Osteocyte (in vitro differentiated cells): ENCODE measurements around the gene POLK. TPM values are rescaled to one million over a fixed set of nuclear protein-coding genes. Genes with fewer than 3 reads are reported as not detected.
"Not testable (repeated sequence)": the region's sequence is repeated elsewhere in the genome, so short reads cannot be mapped to it uniquely, and the experiment has no call there.

Experiments used
- DNase-seq: peaks from one replicate; pipeline ENCODE4 v3.0.0; 2021; ENCODE audit warnings: mixed read lengths; ENCODE audit not compliant: unreplicated experiment; ENCODE audit errors: extremely low spot score
- H3K27ac Mint-ChIP-seq: one replicate; pipeline ENCODE4 v1.8.0; 2021; ENCODE audit warnings: mild to moderate bottlenecking, mixed read lengths; ENCODE audit not compliant: unreplicated experiment
- H3K27me3 Mint-ChIP-seq: one replicate; pipeline ENCODE4 v1.8.0; 2021; ENCODE audit warnings: mixed read lengths; ENCODE audit not compliant: unreplicated experiment
- H3K36me3 Mint-ChIP-seq: one replicate; pipeline ENCODE4 v1.8.0; 2021; ENCODE audit warnings: mixed read lengths; ENCODE audit not compliant: unreplicated experiment
- H3K4me1 Mint-ChIP-seq: one replicate; pipeline ENCODE4 v1.8.0; 2021; ENCODE audit warnings: mixed read lengths; ENCODE audit not compliant: unreplicated experiment
- H3K4me3 Mint-ChIP-seq: one replicate; pipeline ENCODE4 v1.8.0; 2021; ENCODE audit warnings: mild to moderate bottlenecking, moderate library complexity, mixed read lengths; ENCODE audit not compliant: unreplicated experiment
- H3K9me3 Mint-ChIP-seq: one replicate; pipeline ENCODE4 v1.8.0; 2021; ENCODE audit warnings: mixed read lengths; ENCODE audit not compliant: unreplicated experiment
- CTCF ChIP-seq: fragments of 200-600 bp; sonication (generic); IDR thresholded peaks from 2 replicates; pipeline ENCODE4 v1.5.0; 2021; ENCODE audit warnings: antibody characterized with exemption, mild to moderate bottlenecking, moderate library complexity
- total RNA-seq: library from RNA; stranded (reverse); gene quantifications from 2 replicates; pipeline ENCODE4 v1.2.1, GENCODE V29; 2021

Gene POLK
- total RNA-seq, 1 donor from 2014 or later = 28.9 TPM

DNA sequence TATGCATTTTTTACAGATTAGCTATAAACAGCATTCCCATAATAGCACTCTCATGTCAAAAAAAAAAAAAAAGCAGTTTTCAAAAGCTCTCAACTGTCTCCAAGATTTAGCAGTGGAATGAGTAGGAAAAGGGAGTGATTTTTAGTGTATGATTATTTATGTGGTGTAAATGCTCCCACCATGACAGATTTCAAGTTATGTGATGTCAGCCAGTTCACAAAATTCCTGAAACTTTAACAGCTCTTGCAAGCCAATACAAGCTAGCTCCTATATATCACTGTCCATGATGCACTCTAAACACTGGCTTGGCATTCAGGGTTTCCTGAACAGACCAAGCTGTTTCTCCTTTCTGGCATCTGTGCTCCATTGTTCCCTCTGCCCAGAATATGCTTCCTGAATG lies 91.7 kb downstream of the POLK start:
- H3K4me1 Mint-ChIP-seq = no peaks in the 10 kb centered on the region
- H3K27ac Mint-ChIP-seq = no peak overlapping the region
- DNase-seq = no peak
- no peak for TF ChIP-seq CTCF
- no peaks in the 10 kb centered on the region for H3K9me3 Mint-ChIP-seq
- H3K36me3 Mint-ChIP-seq = peaks cover 20% of the 10 kb centered on the region
- no peaks in the 10 kb centered on the region for H3K27me3 Mint-ChIP-seq
- no peak overlapping the region for H3K4me3 Mint-ChIP-seq

- Mint-ChIP-seq H3K27ac (no peak overlapping the region), H3K36me3 (peaks cover 18% of the 10 kb centered on the region), H3K9me3 (no peaks in the 10 kb centered on the region), H3K4me3 (no peak overlapping the region), H3K4me1 (no peaks in the 10 kb centered on the region), H3K27me3 (no peaks in the 10 kb centered on the region)
- DNase-seq = no peak
- TF ChIP-seq CTCF = no peak
Observed at GRCh38 chr5:75603821-75604220, 92.1 kb downstream of the POLK start.

GRCh38 chr5:75607341-75607740 lies 95.7 kb downstream of the POLK start:
- not testable (repeated sequence) for H3K27ac Mint-ChIP-seq, H3K4me3 Mint-ChIP-seq, H3K36me3 Mint-ChIP-seq, H3K27me3 Mint-ChIP-seq, DNase-seq, H3K9me3 Mint-ChIP-seq
- peaks cover 15% of the 10 kb centered on the region for H3K4me1 Mint-ChIP-seq

- Mint-ChIP-seq H3K36me3 (peaks cover 6% of the 10 kb centered on the region), H3K27me3 (no peaks in the 10 kb centered on the region)
Observed at GRCh38 chr5:75608870-75609269, 97.2 kb downstream of the POLK start.

DNA sequence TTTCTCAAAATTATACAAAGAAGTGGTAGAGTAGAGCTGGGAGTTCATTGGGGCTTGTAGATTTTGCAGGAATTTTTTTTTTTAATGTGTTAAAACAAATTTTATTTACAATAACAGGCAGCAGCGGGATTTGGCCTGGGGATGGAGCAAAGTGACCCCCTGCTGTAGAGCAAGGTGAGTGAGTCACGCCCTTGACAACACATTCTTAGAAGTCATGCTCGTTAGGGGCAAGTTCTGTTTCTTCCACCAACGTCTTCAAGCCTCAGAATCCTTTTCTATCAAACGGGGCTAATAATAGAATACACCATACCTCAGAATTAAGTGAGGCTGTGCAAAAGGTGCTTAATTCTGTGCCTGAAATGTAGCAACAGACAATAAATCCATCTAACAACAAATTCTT lies 98.5 kb downstream of the POLK start:
- Mint-ChIP-seq H3K27me3 (no peaks in the 10 kb centered on the region), H3K27ac (no peak overlapping the region), H3K36me3 (peaks cover 6% of the 10 kb centered on the region), H3K4me3 (no peak overlapping the region), H3K9me3 (no peaks in the 10 kb centered on the region), H3K4me1 (peaks cover 15% of the 10 kb centered on the region)
- DNase-seq = no peak
- TF ChIP-seq CTCF = no peak

More at GRCh38 chr5:75608870-75609269, 97.2 kb downstream of the POLK start:
- H3K27ac Mint-ChIP-seq = no peak overlapping the region
- no peak for TF ChIP-seq CTCF
- H3K9me3 Mint-ChIP-seq = no peaks in the 10 kb centered on the region
- no peak overlapping the region for H3K4me3 Mint-ChIP-seq
- no peak for DNase-seq
- peaks cover 15% of the 10 kb centered on the region for H3K4me1 Mint-ChIP-seq

DNA sequence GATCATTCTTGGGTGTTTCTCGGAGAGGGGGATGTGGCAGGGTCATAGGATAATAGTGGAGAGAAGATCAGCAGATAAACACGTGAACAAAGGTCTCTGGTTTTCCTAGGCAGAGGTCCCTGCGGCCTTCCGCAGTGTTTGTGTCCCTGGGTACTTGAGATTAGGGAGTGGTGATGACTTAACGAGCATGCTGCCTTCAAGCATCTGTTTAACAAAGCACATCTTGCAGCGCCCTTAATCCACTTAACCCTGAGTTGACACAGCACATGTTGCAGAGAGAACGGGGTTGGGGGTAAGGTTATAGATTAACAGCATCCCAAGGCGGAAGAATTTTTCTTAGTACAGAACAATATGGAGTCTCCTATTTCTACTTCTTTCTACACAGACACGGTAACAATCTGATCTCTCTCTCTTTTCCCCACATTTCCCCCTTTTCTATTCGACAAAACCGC lies 99.2 kb downstream of the POLK start:
- not testable (repeated sequence) for H3K9me3 Mint-ChIP-seq, DNase-seq, H3K36me3 Mint-ChIP-seq, H3K27me3 Mint-ChIP-seq
- peaks cover 15% of the 10 kb centered on the region for H3K4me1 Mint-ChIP-seq
- H3K4me3 Mint-ChIP-seq = peak overlapping the region; percentile 72
- H3K27ac Mint-ChIP-seq = peak overlapping the region; percentile 53
